Measurements from ENCODE around the gene LOXHD1. TPM values are rescaled to one million over a fixed set of nuclear protein-coding genes. Genes with fewer than 3 reads are reported as not detected.

The LOXHD1 gene
- total RNA-seq, 1 donor from 2014 or later, result not detected

- DNase-seq (ENCODE audit: low read depth, low spot score), result peak; percentile 26
Observed at GRCh38 chr18:46676182-46676835, 19.3 kb upstream of the LOXHD1 start.

DNA sequence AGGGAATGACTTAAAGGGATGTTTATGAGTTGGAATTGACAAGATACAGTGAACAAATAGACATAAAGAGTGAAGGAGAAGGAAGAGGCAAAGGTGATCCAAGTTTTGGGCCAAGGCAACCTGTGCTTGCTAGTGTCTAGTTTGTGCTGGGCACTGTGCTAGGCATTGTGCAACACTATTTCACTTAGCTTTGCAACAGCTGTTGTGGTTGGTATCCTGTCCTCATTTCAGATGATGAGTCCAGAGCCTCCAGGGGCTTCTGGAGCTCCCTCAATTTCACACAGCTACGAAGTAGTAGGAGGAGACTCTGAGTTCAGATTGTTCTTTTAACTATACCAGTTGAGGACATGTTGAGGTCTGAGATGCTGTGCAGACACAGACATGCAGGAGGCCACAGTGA, 18.1 kb upstream of the LOXHD1 start:
- DNase-seq (ENCODE audit: low read depth, low spot score), result no peak

- no peak for DNase-seq (ENCODE audit: low read depth, low spot score)
Observed at GRCh38 chr18:46672062-46672970, 15.3 kb upstream of the LOXHD1 start.

GRCh38 chr18:46668694-46669093, 11.7 kb upstream of the LOXHD1 start:
- no peak for DNase-seq (ENCODE audit: low read depth, low spot score)

DNA sequence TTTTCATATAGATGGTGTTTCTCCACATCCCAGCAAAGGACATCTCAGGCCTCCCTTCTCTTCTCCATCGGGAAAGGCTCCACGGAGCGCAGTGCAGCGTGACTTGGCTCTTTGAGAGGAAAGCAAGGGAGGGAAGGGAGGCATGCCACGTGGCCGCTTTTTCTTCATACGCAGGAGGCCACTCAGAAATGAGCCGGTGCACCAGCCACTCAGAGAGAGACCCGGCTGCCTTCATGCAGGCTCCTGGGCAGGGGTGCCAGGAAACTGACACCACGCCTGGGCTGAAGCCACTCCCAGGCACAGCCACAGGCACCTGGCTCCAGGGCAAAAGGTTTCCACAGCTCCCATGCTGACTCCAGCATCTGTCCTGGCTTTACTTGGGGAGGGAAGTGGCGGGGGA, 11.1 kb upstream of the LOXHD1 start:
- DNase-seq (ENCODE audit: low read depth, low spot score), result no peak

- DNase-seq (ENCODE audit: low read depth, low spot score), result no peak
Observed at GRCh38 chr18:46663539-46663938, 6.5 kb upstream of the LOXHD1 start.

- no peak for DNase-seq (ENCODE audit: low read depth, low spot score)
Observed at GRCh38 chr18:46660957-46661749, 4.1 kb upstream of the LOXHD1 start.

- no peak for DNase-seq (ENCODE audit: low read depth, low spot score)
Observed at GRCh38 chr18:46659484-46659883, 2.5 kb upstream of the LOXHD1 start.

DNA sequence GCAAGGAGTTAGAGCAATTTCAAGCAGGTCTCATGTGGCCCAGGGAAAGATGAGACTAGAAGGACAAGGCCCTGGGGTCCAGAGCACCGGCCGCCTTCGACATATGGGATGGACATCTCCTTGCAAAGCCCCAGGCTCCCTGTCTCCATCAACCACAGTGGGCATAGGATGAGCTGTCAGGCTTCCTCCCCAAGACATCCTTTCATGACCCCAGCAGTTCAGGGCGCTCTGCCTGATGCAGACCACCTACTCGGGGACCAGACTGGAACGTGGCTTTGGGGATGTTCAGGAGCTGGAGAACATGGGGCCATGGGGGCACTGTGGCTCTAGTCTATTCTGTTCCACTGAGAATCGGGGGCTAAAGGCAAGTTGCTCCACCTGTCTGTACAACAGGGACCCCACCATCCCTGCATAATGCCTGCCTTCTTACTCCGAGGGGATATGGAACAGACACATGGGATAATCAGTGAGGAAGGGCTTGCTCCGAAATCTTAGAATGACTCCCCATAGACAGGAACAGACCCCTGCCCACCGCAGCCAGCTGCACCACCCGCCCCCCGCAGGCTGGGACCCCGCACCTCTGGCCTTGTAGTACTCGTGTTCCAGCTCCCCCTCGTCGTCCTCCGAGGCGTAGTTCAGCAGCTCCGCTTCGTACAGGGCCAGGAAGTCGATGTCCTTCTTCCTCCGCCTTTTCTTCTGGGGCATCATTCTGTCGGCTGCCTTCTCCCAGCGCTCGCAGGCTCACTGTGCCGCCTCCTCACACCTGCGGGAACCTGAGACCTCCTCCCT, 500 bp downstream of the LOXHD1 start:
- DNase-seq (ENCODE audit: low read depth, low spot score), result no peak

- no peak for DNase-seq (ENCODE audit: low read depth, low spot score)
Observed at GRCh38 chr18:46652372-46652771, 4.6 kb downstream of the LOXHD1 start.

DNA sequence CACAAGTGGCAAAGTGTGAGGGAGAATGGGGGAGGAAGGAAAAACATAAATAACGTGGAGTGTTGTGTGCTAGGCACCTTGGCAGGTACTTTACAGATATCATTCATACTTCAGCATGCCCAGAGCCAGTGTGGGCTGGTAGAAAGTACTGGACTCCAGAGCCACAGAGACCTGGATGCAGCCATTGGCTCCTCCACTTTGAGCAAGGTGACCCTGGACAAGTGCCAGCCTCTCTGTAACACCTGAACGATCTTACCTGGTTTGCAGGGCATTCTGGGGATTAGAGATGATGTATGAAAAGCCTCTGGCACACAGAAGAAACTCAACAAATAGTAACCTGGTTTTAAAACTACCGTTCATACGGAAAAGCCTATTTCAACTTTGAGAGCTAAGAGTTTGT, 6.3 kb downstream of the LOXHD1 start:
- no peak for DNase-seq (ENCODE audit: low read depth, low spot score)

DNA sequence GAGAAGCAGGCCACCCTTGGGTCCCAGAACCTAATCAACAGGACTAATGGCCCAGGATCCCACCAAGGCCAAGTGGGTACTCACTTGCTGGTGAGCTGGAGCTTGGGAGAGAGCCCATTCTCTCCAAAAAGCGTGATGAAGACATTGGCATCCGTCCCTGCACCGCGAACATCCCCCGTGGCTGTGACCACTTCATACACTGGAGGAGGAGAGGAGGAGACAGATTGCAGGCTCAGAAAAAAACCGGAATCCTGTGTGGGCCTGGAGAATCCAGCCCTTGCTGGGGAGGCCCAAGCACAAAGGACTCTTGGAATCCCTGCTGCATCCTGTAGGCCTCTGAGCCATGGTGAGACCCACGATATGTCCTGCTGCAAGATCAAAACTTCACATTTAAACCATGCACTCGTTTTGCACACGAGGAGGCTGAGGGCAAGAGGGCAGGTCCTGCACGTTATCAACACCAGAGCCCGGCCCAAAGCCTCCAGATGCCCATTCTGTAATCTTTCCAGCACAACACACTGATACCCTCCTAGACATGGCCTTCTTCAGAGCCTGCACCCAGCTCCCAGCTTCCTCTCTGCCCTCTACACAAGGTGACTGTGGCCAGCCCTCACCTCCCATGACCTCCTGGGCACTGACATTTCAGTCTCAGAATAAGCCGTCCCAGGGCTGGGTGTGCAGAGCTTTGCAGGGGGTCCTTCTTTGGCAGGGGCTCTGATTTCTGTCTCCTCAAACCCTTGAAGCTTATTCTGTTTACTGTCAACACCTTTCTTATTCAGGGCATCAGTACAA, 7.8 kb downstream of the LOXHD1 start:
- DNase-seq (ENCODE audit: low read depth, low spot score), result no peak

DNA sequence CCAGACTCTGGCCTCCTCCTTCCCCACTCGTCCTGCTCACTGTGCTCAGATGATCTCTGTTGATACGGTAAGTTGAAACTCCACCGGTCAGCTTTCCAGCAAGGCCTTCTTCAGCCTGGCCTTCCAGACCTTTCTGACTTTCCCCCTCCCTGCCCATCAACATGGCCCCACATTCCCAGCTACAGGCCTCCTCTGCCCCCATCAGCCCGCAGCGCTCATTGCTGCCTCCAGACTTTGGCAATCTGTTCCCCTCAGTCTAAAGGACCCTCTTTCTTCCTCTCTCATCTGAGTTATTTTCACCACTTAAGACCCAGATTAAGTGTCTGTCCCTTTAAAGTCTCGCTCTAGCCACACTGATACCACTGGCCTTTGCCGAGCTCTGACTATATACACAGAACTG, 10.6 kb downstream of the LOXHD1 start:
- no peak for DNase-seq (ENCODE audit: low read depth, low spot score)

GRCh38 chr18:46642561-46642960, 14.5 kb downstream of the LOXHD1 start:
- DNase-seq (ENCODE audit: low read depth, low spot score), result no peak

GRCh38 chr18:46641917-46642316, 15.1 kb downstream of the LOXHD1 start:
- no peak for DNase-seq (ENCODE audit: low read depth, low spot score)

DNA sequence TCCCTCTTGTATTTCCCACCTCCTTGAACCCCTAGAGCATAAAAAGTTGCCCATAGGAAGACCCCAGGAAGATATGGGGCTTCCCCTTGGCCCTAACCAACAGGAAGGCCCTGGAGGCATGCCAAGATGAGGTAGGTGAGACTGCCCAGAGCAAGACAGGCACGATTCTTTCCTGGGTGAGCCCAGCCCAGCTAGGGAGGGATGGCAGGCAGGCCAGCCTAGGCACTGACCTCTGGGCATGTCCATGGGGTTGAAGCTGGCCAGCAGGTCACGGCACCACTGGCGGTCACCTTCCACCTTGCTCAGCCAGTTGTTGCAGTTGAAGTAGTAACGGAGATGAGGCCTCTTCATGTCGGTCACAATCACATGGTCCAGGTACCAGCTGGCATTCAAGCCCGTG, 17.6 kb downstream of the LOXHD1 start:
- DNase-seq (ENCODE audit: low read depth, low spot score), result no peak

GRCh38 chr18:46636040-46636630, 20.9 kb downstream of the LOXHD1 start:
- DNase-seq (ENCODE audit: low read depth, low spot score), result no peak

- no peak for DNase-seq (ENCODE audit: low read depth, low spot score)
Observed at GRCh38 chr18:46632401-46633071, 24.5 kb downstream of the LOXHD1 start.

DNA sequence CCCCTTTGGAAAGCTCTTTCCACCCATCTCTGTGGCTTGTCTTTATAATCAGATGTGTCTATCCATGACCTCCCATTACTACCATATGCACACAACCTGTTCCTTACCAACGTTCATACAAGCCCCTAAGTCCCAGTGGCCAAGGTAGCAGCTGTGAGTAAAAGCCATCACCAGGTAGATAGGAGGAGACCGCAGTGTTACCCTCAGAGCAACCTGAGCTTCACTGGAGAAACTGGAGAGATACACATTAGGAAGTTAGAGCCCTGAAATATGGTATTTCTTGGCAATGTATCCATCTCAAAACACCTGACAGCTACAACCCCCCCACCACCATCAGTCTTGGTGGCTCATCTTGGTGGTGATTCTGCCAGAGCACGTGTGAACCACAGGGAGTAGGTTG, 26.0 kb downstream of the LOXHD1 start:
- DNase-seq (ENCODE audit: low read depth, low spot score), result no peak

Measured in pulmonary artery endothelial cell (primary cell).